Spleen (tissue), 7 donors: ENCODE measurements around the gene PSMG4.

Experiments used
- POLR2A ChIP-seq, 3 donors: fragments of 450-650 bp; IDR thresholded peaks; one replicate each; pipeline ENCODE4 v1.5.1; 2017; ENCODE audit warnings: antibody characterized with exemption in 3 of 3, mild to moderate bottlenecking in 1 of 3
- POLR2AphosphoS5 ChIP-seq, 3 donors: sonication (generic); formaldehyde crosslinking; IDR thresholded peaks; one replicate each; pipeline ENCODE4 v1.5.1; 2017; ENCODE audit warnings: antibody characterized with exemption in 3 of 3
- TF ChIP-seq, protein P1 (sequence below), 11 experiments: fragments of 200-600 bp in 7 of 11; fragments of 450-650 bp in 4 of 11; sonication (generic) in 4 of 11; IDR thresholded peaks in 8 of 11; conservative IDR thresholded peaks in 3 of 11; 1 replicate in 7 of 11; 2 replicates in 4 of 11; pipeline versions ENCODE4 v1.4.0 to v1.8.0; 2016 to 2021; ENCODE audit warnings: antibody characterized with exemption in 11 of 11, inconsistent platforms in 4 of 11, mild to moderate bottlenecking in 1 of 11
- donor health status: DM: no; HTN: no; CAD: no; lungs with moderate emphysema.
- donor health status: DM: no; HTN: no; CAD: no.
- donor health status: DM: no; HTN: no; CAD: no.

DNA sequence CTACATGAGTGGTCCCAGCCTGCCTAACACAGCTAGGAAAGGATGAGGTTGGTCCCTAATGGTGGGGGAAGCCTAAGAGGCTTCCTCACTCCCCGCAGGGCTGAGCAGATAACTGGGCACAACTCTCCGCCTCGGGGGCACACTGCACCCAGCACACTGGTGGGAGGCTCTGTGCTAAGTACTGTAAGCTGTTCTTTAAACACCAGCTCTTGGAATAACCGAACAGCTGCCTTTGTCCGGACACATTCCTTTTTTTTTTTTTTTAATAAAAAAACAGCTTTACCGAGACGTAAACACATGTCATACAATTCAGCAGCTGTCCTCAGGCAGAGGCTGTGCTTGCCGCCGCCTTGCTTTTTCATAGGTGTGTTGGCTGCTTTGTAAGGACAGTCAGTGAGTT, 6.9 kb downstream of the PSMG4 start:
- TF ChIP-seq, protein P1, sequence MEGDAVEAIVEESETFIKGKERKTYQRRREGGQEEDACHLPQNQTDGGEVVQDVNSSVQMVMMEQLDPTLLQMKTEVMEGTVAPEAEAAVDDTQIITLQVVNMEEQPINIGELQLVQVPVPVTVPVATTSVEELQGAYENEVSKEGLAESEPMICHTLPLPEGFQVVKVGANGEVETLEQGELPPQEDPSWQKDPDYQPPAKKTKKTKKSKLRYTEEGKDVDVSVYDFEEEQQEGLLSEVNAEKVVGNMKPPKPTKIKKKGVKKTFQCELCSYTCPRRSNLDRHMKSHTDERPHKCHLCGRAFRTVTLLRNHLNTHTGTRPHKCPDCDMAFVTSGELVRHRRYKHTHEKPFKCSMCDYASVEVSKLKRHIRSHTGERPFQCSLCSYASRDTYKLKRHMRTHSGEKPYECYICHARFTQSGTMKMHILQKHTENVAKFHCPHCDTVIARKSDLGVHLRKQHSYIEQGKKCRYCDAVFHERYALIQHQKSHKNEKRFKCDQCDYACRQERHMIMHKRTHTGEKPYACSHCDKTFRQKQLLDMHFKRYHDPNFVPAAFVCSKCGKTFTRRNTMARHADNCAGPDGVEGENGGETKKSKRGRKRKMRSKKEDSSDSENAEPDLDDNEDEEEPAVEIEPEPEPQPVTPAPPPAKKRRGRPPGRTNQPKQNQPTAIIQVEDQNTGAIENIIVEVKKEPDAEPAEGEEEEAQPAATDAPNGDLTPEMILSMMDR (IDR thresholded peaks at IDR 0.05 in 8 of 11, conservative IDR thresholded peaks at IDR 0.05 in 3 of 11) = no peak
- TF ChIP-seq POLR2A (IDR thresholded peaks at IDR 0.05) = no peak
- no peak for TF ChIP-seq POLR2AphosphoS5 (IDR thresholded peaks at IDR 0.05)
